OCI-M2 (cell line): ENCODE measurements around the gene CLIC5.

Source experiments
- DNase-seq: peaks from one replicate; lab custom pipeline; 2025; ENCODE audit not compliant: unreplicated experiment; lab: John Stamatoyannopoulos, UW

CLIC5 gene

DNA sequence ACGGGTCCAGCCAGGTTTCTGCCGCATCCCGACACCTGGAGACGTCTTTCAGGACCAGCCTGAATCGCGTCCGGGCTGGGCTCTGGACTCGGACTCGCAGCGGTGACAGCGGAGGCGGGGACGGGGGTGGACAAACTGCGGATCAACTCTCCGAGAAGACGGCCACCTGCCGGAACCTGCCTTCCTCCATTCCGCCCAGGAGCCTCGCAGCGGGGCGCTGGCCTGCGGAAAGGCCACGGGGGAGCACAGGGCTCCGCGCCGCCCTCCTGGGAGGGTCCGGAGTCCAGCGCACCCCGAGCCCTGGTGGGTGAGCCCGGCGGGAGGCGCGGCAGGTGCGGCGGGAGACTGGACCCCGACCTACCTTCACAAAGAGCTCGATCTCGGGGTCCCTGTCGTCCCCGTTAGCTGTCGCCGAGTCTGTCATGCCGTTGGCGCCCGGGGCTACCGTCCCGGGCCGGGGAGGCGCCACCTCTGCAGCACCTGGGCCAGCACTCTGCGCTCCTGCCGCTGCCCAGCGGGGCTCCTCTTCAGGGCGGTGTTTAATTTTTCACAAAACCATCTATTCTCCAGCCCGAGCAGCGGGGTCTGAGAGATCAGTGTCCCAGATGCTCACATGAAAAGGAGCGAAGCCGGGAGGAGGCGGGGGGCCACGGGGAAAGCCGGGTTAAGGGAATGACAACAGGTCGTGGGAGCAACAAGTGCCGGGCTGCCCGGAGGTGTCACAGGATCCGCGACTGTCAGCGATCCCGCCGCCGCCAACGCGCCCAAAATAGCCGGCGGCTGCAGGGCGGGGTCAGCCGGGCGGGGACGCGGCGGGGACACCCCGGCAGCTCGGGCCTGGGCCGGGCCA lies at the start of gene CLIC5:
Gene CLIC5, minus strand, starts transcription at position 742 of the 850 bp plus-strand sequence. Its CDS starts 318 bp downstream, at position 424.
- DNase-seq, result no peak

DNA sequence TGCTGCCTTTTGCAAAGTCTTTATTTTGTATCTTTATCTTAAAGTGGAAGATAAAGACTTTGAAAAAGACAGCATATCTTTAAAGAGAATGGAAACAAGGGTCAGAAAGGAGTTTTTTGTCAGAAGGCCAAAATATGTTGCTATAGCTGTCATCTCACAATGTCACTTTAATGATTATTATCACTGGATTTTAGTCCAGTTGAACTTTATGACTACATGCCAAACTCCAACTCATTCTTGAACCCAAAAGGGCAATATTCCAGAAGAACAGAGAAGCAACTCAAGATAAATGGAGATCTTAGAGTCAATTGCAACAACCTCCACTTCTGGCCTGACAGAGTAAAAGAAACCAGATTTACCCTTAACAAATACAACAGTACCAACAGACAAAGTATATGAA lies 47.3 kb upstream of the CLIC5 start:
- no peak for DNase-seq

DNA sequence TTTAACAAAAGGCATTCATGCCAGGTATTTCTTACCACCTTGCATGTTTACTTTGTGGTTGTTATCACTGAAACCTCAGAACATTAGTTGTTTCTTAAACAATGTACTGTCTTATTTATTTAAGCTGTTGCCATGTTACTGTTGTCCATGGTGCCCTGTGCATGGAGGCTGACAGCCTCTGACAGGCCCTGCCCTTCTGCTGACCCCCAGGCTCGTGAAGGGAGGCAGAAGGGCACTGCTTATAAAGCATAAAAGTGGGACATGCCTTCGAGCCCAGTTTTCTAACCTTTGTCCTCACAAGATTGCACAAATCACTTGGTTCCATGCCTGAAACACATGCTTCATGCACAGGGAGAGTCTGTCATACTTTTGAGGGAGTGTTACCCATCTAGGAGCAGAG lies 46.7 kb upstream of the CLIC5 start:
- DNase-seq, result no peak

DNA sequence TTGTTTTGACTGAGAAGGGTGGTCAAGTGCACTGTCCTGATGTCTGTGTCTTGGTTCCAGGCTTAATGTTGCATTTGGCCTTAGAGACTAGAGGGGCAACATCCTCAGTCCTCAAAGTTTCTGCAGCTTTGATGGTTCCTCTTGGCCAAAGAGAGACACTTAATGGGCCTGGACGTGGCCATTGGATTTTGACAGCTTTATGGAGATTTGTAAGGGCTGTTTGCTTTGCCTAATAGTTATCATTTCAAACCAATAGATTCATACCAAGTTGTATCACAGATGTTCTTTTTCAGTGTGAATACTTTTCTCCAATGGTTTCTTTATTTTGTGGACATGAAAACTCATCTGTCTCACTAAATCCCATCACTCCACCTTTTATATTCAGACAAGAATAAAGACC lies 45.8 kb upstream of the CLIC5 start:
- no peak for DNase-seq

DNA sequence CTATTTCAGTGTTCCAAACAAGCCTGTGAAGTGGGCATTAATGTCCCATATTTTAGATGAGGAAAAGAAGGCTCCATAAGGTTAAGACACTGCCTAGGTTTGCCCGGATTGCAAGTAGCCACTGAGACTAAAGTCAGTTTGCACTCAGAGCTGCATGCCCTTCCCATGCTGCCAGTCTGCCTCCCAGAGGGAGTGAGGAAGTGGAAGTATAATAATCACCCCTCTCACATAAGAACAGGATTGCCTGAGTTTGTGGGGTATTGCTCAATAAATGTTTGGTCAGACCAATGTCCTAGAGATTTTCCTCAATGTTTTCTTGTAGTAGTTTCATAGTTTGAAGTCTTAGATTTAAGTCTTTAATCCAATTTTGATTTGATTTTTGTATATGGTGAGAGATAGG lies 43.9 kb upstream of the CLIC5 start:
- no peak for DNase-seq

DNA sequence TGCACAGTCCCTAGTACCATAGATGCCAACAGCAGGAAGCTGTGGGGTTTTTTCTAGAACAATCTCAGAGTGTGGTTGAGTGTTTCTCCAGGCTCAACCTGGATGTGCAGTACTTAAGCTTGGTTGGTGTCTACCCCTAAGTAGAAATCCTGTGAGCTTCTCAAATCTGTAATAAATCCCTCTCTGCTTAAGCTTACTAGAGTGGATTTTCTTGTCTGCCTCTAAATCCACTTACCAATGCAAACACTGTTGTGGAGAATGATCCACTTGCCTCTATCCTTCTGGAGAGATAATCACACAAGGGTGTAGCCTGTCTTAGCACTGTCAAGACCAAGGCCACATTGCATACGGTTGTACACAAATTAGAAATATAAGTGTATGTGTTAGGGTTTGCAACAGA lies 43.3 kb upstream of the CLIC5 start:
- DNase-seq, result no peak

DNA sequence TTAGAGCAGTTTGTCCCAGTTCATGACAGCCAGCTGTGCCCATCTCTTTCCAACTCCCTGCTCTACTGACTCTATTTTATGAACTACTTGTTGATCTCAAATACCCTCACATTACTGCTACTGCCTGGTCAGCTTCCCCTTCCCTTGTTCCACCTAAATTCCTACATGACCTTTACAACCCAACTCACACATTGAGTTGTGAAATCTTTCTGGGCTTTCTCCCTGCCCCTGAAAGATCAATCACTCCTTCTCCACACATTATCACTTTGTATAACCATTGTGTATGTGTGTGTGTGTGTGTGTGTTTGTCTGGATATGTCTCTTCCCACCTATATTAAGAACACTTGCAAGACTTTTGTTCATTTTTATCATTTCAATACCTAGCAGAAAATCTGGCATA lies 42.1 kb upstream of the CLIC5 start:
- DNase-seq, result no peak

DNA sequence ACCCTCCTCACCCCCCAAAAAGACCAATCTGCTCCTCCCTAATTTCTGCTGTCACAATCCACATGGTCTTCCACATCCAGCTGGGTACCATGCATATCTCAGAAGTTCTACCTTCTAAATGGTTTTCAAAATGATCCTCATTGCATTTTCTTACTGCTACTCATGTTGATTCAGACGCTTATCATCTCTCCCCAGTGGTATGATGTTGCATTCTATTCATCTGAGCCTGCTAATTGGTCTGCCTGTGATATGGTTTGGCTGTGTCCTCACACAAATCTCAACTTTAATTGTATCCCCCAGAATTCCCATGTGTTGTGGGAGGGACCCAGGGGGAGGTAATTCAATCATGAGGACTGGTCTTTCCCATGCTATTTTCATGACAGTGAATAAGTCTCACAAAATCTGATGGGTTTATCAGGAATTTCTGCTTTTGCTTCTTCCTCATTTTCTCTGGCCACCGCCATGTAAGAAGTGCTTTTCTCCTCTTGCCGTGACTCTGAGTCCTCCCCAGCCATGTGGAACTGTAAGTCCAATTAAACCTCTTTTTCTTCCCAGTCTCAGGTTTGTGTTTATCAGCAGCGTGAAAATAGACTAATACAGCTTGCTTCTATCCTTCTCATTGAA lies 41.4 kb upstream of the CLIC5 start:
- DNase-seq, result no peak

DNA sequence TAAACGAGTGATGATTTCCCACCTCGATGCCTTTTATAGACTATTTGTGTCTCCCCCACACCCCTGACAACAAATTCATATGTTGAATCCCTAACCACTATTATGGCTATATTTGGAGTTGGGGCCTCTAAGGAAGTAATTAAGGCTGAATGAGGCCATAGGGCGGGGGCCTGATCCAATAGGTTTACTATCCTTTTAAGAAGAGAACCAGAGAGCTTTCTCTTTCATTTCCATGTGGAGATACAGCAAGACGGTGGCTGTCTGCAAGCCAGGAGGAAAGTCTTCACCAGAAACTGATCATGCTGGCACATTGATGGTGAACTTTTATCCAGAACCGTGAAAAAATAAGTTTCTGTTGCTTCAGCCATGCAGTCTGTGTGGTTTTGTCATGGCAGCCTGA lies 38.9 kb upstream of the CLIC5 start:
- DNase-seq, result no peak

DNA sequence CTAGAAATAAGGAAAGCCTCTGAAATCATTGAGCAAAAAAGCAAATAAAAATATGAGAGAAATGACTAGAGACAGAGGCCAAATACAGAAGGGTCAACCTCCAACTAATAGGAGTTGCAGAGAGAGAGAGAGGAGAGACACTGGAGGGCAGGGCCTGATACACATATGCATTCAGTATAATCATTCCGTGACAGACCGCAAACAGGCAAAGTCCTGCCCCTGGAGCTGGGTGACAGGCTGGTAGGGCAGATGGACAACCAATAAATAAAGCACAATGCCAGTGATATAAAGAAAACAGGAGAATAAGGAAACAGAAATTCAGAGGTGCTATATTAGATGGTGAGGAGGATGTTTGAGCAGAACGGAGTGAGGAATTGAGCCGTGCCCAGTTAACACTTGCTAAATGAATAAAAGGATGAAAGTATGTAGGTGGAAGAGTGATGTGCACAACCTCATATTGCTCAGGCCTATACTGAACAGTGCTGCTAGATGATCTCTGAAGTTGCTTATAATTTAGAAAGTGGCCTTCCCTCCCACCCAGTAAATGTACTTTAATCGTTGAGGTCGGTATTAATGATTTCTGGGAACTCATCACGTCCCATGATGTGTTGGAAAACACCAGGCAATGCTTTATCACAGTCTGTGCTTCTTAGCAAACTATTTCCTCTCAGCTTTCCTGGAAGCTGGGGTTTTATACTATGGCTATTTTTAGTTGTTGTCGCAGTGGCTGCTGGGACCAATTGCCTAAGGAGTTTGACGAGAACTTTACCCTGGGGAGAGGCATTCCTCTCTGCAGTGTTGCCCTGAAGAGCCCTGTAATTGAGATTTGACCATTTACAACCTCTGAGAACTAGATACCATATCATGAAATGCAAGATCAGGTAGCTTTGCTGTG lies 37.6 kb upstream of the CLIC5 start:
- DNase-seq, result no peak

DNA sequence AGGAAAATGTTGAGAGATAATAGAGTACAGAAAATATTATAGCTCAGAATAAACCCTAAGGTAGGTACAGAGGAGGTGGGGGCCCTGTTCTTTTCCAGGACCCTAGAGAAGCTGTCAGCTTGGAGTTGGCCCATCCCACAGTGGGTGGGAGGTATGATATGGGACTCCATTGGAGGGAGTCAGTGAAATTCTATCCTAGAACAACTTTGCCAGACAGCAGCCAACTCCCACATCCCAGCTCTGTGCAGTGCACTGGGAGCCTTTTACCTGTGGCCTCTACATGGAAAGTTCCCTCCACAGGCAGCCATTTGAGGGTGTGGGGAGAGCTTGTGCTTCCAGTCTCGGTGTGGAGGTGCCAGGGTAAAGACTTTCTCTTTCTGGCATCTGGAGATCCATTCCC lies 36.8 kb upstream of the CLIC5 start:
- no peak for DNase-seq

DNA sequence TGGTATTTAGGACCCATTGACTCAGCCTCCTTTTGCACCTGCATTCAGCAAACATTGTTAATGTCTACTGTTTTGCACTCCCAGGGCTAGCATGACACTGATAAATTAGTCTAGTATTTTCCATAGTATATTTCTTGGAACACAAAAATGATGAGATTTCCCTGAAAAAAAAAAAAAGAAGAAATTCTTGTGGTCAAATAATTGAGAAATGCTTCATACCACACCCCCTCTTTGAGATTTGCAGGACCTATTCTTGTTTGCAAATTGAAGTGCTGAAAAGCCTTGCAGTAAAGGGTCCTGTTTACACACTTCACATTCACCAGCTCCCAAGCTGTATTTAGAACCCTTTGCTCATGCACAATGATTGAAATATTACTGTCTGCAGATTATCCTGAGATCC lies 36.3 kb upstream of the CLIC5 start:
- no peak for DNase-seq

DNA sequence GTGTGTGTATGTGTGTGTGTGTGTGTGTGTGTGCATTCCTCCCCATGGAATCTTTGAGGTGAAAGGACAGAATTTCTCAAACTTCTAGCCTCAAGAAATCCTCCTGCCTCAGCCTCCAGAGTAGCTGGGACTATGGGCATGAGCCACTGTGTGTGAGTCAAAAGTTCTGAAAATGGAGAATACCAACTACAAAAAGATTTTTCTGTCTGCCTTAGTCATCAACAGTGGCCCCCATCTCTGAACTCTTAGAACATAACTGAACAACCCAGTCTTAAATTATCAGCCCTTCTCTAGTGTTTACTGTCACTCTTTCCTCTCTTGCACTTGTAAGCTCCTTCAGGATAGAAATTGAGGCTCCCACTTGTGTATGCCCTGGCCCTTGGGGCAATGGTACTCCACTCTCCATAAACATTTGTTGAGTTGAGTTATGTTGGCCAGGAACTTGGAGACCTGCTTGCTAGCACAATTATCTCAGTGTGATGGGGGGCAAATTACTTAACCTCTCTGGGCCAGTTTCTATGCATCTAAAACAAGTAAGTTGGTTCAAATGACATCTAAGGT lies 35.3 kb upstream of the CLIC5 start:
- DNase-seq, result no peak

DNA sequence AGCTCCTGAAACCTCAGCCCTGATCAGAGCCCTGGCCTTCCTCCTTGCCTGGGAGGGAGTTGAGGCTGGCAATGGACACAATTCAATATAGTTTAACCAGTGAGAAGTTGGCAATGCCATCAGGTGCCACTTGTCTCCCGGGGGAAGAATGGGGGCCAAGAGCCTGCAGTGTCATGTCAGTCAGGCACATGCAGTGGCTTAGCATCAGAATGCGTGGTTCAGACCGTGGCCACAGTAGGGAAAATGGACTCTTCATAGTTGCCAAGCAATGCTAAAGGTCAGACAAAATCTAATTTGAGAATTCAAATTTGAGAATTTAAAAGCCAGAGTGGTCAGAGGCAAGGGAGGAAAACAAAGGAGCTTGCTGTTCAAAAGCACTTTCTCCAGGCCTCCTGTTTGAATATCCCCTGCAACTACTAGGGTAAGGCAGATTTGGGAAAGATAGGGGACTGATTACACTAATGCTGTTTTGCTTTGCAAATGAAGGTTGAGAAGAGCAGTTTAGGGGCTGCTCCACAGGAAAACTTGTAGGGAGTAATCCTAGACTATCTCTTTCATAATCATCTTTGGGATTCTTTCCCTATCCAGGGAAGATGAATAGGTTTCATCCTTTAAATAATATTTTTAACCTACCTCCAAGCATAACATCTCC lies 33.1 kb upstream of the CLIC5 start:
- DNase-seq, result no peak

DNA sequence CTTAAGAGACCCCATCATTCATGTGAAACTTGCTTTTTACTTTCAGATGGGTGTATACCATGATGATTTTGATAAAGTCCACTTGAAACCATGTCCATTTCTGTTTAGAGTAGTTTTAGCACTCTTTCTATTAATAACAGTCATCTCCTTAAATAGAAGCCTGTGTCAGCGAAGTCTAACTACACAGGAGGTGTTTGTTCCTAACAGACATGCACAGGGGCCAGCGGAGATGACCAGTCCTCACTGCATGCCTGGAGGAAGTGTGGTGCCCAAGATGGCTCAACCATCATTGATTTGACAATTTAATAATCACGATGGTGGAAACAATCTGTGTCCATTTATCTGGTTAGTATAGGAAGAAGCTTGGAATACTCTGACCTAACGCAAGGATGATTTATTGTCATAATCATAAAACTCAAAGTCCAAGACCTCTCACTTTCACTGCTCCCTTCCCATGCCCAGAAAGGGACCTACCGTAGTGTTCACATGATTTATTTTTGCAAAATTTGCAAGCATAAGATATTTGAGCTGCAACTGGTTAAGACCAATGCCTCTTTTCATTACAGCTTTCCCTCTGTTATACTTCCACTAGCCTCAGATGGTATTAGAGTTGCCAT lies 31.0 kb upstream of the CLIC5 start:
- no peak for DNase-seq

DNA sequence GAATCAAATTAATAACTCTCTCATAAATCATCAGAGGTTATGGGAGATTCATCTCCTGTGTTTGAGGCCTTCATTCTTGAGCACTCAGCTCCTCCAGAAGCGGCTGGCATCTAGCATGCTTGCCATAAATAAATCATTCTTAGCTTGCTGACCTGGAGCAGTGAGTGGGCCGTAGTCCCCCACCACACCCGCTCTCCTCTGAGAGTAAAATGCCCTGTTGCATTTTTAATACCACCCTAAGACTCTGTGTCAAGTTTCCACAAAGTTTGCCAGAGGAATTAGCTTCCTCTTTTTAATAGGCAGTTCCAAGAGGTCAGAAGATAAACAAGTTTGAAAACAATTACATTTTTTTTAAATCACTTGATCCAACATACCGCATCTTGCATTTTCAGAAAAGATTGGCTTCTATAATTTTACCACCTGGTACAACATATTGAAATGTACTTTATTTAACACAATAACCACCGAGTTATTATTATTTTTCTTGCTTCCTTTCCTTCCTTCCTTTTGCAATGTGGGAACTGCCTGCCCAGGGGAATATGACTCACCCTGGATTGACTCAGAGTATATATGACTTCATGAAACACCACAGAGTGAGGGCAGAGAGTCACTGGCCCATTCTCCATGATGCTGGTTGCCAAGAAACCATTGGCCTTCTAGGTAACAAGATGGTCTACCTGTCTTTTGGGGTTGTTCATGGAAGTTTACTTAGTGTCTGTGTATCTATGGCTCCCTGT lies 29.4 kb upstream of the CLIC5 start:
- no peak for DNase-seq

DNA sequence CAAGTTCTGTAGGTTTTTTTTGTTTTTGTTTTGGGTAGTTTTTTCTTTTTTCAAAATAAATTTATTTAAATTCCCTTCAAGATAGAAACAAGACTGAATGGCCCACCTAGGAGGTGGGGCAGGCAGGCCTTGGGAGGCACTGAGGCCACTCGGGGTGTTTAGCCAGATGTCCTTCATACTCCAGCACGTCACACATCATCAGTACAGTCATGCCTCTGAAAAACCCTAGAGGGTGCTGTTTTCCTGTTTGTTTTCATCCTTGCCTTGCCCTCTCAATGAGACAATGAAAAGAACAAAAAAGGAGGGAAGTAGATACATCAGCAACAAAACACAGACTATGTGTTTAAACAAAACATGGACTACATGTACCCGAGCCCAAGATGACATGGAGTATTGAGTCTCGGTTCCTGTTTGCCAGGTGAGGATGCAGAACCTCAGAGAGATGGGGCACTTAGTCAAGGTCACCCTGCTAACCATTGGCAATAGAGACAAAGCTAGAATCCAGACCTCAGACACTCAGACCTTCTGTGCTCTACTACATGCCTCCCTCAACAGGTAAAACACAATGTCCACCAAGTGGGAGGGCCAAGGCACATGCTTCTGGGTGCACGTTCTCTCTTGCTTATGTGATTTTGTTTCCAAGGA lies 26.8 kb upstream of the CLIC5 start:
- no peak for DNase-seq

DNA sequence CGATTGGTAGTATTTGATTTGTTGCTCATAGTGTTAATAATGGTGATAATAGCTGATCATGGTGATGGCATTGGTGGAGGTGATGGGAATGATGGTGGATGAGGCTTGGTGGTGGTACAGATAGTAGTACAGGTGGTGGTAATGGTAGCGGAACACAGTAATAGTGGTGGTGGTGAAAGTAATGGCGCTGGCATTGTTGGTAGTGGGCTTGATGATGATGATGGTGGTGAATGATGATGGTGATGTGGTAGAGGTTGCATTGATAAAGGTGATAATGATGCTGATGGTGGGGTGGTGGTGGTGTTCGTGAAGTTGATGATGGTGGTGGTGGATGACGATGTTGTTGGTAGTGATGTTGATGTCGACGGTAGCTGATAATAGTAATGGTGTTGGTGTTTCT lies 24.6 kb upstream of the CLIC5 start:
- DNase-seq, result no peak

DNA sequence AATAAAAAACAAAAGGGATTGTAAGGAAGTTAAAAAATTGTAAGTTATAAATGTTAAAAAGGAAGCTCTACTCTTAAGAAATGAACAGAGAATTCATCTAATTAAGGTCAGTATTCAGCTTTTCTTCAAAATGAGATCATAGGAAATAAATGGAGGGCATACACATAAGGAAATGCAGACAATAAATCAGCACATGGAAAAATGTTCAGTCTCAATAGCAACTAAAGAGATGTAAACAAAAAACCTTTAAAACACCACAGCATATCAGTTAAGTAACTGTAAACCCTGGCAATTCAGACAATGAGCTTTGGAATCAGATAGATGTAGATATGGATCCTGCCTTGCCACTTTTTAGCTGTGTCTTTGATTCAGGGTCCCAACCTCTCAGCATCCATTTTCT lies 24.0 kb upstream of the CLIC5 start:
- no peak for DNase-seq
